K562 (cell line): ENCODE measurements around the gene IMMP2L.

Experiments used
- BRF1 ChIP-seq: IDR thresholded peaks from 3 replicates; pipeline ENCODE4 v1.6.1; 2011; ENCODE audit warnings: borderline replicate concordance, mild to moderate bottlenecking; ENCODE audit not compliant: insufficient read length; ENCODE audit errors: extremely low read depth
- CTCF ChIP-seq, 3 experiments: IDR thresholded peaks in 2 of 3; conservative IDR thresholded peaks in 1 of 3; 2 replicates each; pipeline ENCODE4 v1.5.1; 2011 to 2012; ENCODE audit warnings: low read length in 3 of 3, mild to moderate bottlenecking in 3 of 3, control low read depth in 2 of 3, improper control_type of control experiment in 1 of 3, inconsistent platforms in 1 of 3, low read depth in 1 of 3, mixed read lengths in 1 of 3, moderate library complexity in 1 of 3; ENCODE audit not compliant: insufficient read depth in 2 of 3
- FOXM1 ChIP-seq, 2 experiments: fragments of 450-650 bp in 1 of 2; sonication (generic) in 1 of 2; formaldehyde crosslinking in 1 of 2; IDR thresholded peaks; 2 replicates each; pipeline versions ENCODE4 v1.6.1 to v1.9.0; 2017 to 2022; ENCODE audit warnings: low read depth in 2 of 2, mild to moderate bottlenecking in 2 of 2, missing genetic modification reagents in 1 of 2, moderate library complexity in 1 of 2
- KLF10 ChIP-seq: fragments of 250-450 bp; sonication (Bioruptor Pico); IDR thresholded peaks from 2 replicates; pipeline ENCODE4 v1.6.1; 2021; ENCODE audit warnings: matching md5 sums
- NRF1 ChIP-seq, 2 experiments: fragments of 450-650 bp; IDR thresholded peaks in 1 of 2; conservative IDR thresholded peaks in 1 of 2; 2 replicates each; pipeline ENCODE4 v1.6.1; 2014; ENCODE audit warnings: mild to moderate bottlenecking in 2 of 2
- RBM14 ChIP-seq: fragments of 200-400 bp; formaldehyde crosslinking; IDR thresholded peaks from 2 replicates; pipeline ENCODE4 v1.6.1; 2018; ENCODE audit warnings: low read depth, mild to moderate bottlenecking, low read length, moderate library complexity, borderline replicate concordance; ENCODE audit not compliant: insufficient read depth
- ZNF431 ChIP-seq: sonication (generic); formaldehyde crosslinking; IDR thresholded peaks from 2 replicates; pipeline ENCODE4 v1.8.0; 2022; ENCODE audit warnings: mild to moderate bottlenecking, missing genetic modification reagents
- ZNF778 ChIP-seq: fragments of 450-650 bp; formaldehyde crosslinking; IDR thresholded peaks from 2 replicates; pipeline ENCODE4 v1.4.0; 2020; ENCODE audit warnings: mild to moderate bottlenecking, moderate library complexity
- TF ChIP-seq, protein P1 (sequence below): fragments of 450-650 bp; formaldehyde crosslinking; IDR thresholded peaks from 2 replicates; pipeline ENCODE4 v1.4.0; 2022; ENCODE audit warnings: missing genetic modification characterization

DNA sequence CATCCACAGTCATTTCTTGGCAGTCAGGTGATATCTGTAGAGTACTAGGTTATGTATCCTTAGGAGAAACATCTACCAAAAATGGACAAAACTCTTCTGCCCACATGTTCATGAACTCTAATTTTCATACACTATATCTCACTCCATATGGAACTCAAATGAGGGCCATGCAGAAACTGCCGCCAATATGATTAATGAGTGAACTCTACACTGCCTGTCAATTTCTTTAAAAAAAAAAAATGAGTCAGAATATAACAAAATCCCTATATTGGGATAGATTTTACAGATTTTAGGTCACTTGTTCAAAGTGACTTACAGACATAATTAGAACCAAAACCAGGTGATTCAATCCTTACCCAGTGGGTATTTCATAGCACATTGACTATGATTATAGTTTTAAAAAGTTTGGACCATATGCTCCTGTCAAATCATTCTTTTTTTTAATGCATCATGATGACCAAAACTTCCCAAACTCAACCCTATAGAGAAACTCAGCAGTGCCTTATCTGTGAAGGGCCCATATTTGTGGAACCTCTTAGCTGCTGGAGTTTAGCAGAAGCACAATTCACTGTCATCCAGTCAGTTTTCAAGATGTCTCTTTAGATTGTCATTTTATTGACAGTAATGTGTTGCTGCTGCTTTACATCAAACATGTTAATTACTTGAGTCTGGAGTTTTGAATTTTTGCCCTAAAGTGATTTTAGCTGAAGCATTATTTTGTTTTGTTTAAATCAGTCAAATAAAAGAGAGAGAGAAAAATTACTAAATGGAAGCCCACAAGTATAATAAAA is 460.2 kb downstream of the IMMP2L start:
- TF ChIP-seq BRF1 (no peak), ZNF778 (CRISPR knock-in tag) (no peak), RBM14 (no peak), FOXM1 (IDR thresholded peaks at IDR 0.05; ENCODE audit: low read depth) (no peak), FOXM1 (CRISPR knock-in tag; IDR thresholded peaks at IDR 0.05; ENCODE audit: low read depth) (no peak), KLF10 (CRISPR knock-in tag) (no peak), ZNF431 (CRISPR knock-in tag) (no peak), NRF1 (conservative IDR thresholded peaks at IDR 0.05 in 1 of 2, IDR thresholded peaks at IDR 0.05 in 1 of 2) (no peak), CTCF (IDR thresholded peaks at IDR 0.05 in 2 of 3, conservative IDR thresholded peaks at IDR 0.05 in 1 of 3; ENCODE audit: insufficient read depth in 2 of 3, low read depth in 1 of 3, low read length in 3 of 3) (no peak)
- TF ChIP-seq, protein P1, sequence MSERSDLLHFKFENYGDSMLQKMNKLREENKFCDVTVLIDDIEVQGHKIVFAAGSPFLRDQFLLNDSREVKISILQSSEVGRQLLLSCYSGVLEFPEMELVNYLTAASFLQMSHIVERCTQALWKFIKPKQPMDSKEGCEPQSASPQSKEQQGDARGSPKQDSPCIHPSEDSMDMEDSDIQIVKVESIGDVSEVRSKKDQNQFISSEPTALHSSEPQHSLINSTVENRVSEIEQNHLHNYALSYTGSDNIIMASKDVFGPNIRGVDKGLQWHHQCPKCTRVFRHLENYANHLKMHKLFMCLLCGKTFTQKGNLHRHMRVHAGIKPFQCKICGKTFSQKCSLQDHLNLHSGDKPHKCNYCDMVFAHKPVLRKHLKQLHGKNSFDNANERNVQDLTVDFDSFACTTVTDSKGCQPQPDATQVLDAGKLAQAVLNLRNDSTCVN (CRISPR knock-in tag): no peak
